Measurements from ENCODE around the gene HIPK4. TPM values are rescaled to one million over a fixed set of nuclear protein-coding genes. Genes with fewer than 3 reads are reported as not detected.
"Not testable (repeated sequence)": the region's sequence is repeated elsewhere in the genome, so short reads cannot be mapped to it uniquely, and the experiment has no call there.

Gene HIPK4
- total RNA-seq, 1 donor from 2014 or later = not detected

DNA sequence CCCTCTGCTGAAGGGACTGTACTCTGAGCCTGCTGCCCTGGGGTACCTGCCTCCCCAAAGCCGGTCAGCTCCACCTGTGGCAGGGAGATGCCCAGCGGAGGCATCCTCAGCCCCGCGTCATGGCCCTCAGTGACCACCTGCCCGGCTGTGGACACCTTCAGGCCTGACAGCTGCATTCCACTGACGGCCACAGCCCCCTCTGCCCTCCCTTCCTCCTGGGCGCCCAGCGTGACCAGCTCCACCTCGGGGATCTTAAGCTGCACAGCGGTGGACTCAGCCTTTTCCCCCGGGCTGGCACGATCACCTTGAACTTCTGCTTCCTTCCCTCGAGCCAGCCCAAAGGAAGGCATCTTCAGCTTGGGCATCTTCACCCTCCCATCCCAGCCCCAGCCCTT lies 4.8 kb upstream of the HIPK4 start:
- DNase-seq (ENCODE audit: low spot score) (no peak), ATAC-seq (no peak)

DNA sequence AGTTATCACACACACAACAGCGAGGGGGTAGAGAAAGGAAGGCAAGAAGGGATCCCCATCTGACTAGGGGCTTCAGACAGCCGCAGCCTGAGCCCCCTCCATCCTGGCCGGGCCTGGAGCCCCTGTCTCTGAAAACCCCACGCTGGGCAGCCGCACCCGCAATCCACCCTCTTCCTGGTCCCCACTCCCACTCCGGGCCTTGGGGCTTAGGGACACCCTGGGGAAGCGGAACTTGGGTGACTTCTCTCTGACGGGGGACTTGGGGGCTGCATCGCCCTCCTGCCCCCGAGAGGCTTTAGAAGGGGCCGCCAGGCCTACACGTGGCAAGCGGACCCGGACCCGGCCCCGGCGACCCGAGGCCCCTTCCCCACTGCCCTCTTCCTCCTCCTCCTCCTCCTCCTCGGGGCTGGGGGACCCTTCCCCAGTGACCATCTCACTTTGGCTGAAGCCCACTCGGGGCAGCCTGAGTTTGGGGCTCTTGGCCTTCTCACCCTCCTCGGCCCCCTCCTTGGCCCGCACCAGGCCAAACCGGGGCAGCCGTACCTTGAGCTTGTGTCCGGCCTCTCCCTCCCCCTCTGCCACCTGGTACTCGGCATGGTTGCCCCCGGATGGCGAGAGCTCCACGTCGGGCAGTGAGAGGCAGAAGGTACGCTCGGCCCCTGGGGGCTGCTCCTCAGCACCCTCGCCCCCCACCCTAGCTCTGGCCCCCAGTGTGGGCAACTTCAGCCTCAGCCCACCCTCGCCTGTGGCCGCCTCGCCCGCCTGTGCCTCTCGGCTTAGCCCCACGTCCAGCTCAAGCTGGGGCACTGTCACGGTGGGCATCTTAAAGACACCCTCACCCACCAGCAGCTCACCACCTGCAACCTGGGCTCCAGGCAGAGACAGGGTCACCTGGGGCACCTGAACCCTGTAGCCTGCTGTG lies 4.2 kb upstream of the HIPK4 start:
- ATAC-seq (no peak), DNase-seq (ENCODE audit: low spot score) (no peak)

DNA sequence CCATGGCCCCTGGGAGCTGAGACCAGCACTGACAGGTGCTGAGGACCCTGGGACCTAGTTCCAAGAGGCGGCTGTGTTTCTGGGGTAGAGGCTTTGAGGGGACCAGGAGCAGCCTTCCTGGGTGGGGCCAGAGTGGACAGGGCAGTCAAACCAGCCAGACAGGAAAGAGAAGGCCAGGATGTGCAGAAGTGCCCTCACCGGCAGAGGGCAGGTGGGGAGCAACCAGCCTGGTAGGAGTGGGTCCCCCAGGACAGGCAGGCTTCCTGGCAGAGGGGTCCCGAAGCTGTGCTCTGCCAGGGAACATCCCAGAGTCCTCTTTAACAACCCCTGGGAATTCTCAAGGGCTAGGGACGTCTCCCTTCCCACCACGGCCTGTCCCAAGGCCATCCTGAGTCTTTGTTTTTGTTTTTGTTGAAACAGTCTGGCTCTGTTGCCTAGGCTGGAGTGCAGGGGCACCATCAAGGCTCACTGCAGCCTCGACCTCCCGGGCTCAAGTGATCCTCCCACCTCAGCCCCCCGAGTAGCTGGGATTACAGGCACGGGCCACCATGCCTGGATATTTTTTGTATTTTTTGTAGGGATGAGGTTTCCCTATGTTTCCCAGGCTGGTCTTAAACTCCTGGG lies 3.0 kb upstream of the HIPK4 start:
- DNase-seq (ENCODE audit: low spot score) = no peak
- peak; percentile 59 for ATAC-seq

DNA sequence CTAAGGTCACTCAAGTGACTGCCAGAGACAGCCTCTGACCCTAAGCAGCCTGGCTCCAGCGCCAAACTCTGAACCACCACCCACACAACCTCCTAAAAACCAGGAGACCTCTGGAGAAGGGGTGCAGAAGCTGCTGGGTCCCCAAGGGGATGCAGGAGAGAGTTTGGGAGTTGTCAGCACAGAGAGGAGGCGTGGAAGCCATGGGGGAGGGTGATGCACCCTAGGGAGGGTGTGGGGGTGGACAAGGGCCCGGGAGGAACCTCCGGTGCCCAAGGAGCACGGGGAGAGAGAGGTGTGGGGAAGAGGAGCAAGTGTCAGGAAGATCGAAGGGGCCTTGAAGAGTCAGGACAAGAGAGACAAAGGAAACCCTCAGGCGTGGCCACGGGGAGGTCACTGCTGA lies 2.1 kb upstream of the HIPK4 start:
- no peak for ATAC-seq
- no peak for DNase-seq (ENCODE audit: low spot score)

DNA sequence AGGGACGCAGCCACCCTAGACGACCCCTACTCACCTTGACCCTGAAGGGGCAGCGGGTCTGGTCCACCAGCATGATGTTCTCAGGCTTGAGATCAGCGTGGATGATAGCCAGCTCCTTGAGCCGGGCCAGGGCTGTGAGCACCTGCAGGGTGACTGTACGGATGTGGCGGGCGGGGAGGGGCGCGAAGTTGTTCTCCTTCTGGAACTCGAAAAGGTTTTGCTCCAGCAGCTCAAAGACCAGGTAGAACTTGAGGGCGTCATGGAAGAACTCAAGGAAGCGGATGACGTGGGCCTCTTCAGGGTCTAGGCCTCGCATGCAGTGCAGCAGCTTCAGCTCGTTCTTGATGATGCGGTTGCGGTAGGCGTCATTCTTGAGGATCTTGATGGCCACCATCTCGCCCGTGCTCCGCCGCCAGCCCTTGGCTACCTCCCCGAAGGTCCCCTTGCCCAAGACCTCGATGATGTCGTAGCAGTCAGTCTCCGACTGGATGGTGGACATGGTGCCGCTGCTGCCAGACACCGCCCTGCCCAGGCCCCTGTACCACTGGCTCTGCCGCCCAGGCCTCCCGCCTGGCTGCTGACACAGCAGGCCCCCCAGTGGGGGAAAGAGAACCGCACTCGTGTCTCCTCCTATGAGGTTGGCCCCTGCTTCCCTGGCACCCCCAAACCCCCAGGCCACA lies 437 bp downstream of the HIPK4 start:
- DNase-seq (ENCODE audit: low spot score) = no peak
- no peak for ATAC-seq

DNA sequence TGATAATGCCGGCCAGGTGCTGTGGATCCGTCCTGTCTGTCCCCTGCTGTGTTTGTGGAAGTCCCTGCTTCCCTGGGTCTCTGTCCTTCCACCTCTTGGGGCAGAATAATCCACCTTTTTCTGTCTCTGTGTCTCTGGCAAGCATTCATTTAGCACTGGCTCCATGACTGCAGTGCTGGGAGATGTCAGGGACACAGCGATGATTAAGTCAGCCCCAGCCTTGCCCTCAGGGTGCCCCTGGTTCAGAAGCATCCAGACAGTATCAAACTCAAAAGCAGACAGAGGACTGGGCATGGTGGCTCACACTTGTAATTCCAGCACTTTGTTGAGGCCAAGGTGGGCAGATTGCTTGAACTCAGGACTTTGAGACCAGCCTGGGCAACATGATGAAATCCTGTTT lies 1.5 kb downstream of the HIPK4 start:
- DNase-seq (ENCODE audit: low spot score) = no peak
- ATAC-seq = no peak

DNA sequence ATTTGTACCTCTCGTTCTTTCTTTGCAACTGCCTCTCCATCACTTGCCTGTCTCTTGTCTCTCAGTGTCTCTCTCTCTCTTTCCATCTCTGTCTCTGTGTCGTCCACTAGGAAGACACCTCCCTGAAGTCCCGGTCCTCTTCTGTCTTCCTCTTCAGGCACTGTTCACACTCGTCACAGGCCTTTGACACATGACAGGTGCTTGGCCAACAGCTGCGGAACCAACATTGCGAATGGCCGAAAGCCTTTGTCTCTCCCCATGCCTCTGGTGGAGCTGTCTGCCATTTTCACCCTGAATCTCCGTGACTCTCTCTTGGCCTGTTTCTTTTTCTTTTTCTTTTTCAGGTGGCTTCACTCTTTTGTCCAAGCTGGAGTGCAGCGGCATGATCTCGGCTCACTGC lies 2.8 kb downstream of the HIPK4 start:
- DNase-seq (ENCODE audit: low spot score) = no peak
- ATAC-seq = no peak

DNA sequence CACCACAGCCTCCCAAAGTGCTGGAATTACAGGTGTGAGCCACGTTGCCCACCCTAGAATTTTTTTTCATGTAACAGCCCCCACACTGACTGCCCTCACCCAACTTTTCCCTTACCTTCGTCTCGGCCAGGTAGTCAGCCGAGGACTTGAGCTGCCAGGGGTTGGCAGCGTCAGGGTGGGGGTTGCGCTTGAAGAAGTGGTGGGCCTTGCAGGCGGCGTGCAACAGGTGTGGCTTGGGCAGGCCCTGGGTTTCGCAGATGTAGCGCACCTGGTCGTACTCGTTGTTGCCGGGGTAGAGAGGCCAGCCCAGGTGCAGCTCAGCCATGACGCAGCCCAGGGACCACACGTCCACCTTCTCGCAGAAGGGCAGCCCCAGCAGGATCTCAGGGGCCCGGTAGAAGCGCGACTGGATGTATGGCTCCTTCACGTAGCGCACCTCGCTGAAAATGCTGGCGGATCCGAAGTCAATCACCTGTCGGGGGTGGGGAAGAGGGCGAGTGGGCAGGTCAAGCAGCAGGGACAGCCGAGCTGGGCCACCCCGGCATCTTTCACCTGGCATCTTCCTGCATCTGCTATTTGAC lies 6.2 kb downstream of the HIPK4 start:
- ATAC-seq (no peak), DNase-seq (ENCODE audit: low spot score) (no peak)

DNA sequence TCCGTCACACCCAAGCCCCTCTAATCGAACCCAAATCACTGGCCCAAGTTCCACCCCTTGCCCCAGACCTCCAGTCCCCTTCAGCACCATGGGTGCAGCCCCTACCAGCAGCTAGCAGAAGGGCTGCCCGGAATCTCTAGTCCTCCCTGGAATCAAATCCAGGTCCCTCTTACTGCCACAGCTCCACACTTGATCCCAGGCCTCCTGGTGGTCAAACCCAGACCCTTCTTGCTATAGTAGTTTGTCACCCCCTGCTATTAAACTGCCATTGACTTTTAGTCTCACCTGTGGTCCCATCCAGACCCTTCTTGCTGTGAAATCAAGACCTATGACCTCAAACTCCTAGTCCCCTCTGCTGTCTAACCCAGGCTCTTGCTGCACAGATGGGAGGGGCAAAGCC lies 8.7 kb downstream of the HIPK4 start:
- DNase-seq (ENCODE audit: low spot score) (no peak), ATAC-seq (no peak)

DNA sequence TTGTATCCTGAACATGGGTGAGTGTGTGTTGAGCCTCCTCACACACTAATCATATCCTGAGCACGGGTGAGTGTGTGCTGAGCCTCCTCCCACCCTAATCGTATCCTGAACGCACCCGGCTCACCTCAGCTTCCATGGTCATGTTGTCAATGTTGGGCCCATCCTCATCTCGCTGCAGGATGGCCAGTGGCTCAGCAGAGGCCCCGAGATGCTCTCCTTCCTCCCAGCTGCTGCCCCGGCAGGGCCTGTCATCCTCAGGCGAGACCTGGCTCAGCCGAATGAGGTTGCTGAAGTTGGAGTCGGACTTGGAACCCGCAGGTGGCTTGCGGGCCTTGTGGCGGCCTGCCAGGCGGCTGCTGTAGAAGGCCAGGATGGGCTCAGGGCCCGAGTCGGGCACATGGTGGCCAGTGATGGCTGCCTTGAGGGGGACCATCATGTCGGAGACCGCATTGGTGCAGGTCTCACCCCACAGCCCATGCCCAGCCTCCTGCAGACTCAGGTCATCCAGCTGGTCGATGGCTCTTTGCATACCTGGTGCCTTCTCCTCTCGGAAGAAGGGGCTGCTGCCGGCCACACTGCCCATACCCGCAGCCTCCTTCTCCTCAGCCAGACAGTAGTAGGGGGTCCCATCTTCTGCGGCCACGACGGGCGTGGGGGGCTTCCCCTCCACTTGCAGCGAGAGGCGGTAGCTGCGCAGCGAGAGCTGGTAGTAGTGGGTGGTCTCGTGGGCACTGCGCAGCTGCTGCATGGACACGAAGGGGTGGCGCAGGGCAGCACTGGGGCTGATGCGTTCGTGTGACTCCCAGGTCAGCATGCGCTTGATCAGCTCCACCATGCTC lies 9.6 kb downstream of the HIPK4 start:
- no peak for DNase-seq (ENCODE audit: low spot score)
- ATAC-seq = no peak

DNA sequence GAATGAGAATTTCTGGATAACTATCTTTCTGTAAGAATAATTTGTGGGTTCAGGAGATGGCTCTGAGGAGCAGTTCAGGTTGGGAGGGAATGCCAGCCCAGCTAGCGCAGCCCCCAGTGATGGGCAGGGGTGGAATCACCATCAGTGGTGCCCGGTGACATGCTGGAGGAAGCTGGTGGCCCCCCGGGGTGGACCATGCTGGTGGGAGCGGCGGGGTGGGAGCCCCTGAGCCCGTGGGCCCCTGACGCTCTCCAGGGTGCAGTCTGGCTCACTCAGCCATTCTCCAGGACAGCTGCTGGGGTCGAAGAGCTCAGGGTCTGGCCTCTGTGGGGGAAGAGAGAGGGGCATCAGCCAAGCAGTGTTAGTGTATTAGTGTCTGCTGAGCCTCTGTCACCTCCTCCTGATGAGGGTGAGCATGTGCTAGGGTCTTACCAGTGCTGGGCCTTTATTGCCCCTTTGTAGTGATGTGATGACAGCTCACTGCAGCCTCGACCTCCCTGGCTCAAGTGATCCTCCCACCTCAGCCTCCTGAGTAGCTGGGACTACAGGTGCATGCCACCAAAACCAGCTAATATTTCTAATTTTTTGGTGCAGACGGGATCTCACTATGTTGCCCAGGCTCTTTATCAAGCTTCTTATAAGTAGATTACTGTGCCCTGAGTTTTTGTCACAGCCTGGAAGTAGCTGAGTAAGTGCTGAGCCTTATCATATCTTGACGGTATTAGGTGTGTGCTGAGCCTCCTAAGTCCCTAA lies 10.4 kb downstream of the HIPK4 start:
- ATAC-seq = no peak
- no peak for DNase-seq (ENCODE audit: low spot score)

DNA sequence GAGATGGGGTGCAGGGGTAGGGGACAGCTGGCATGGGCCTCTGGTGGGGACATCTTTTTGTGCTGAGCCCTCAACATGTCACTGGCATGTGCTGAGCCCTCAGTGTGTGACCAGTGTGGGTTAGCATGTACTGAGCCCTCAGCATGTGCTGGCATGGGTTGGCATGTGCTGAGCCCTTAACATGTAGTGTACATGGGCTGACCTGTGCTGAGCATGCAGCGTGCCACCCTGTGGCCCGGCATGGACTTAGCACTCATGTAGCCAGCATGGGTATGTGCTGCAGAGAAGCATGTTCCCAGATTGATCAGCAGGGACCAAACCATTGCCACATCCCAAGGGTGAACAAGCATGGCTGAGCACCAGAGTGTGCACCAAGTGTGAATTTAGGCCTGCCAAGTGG lies 11.5 kb downstream of the HIPK4 start:
- ATAC-seq (peak; percentile 48), DNase-seq (ENCODE audit: low spot score) (no peak)

DNA sequence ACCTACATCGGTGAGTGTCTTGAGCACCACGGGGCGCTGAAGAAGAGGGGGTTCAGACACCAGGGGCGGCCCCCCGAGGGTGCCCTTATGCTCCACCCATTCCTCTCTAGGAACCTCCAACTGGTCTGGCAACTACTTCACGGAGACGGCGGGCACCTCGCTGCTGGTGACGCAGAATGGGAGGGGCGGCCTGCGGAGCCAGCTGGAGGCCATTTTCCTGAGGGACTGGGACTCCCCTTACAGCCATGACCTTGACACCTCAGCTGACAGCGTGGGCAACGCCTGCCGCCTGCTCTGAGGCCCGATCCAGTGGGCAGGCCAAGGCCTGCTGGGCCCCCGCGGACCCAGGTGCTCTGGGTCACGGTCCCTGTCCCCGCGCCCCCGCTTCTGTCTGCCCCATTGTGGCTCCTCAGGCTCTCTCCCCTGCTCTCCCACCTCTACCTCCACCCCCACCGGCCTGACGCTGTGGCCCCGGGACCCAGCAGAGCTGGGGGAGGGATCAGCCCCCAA lies 12.1 kb downstream of the HIPK4 start:
- DNase-seq (ENCODE audit: low spot score) = no peak
- no peak for ATAC-seq

DNA sequence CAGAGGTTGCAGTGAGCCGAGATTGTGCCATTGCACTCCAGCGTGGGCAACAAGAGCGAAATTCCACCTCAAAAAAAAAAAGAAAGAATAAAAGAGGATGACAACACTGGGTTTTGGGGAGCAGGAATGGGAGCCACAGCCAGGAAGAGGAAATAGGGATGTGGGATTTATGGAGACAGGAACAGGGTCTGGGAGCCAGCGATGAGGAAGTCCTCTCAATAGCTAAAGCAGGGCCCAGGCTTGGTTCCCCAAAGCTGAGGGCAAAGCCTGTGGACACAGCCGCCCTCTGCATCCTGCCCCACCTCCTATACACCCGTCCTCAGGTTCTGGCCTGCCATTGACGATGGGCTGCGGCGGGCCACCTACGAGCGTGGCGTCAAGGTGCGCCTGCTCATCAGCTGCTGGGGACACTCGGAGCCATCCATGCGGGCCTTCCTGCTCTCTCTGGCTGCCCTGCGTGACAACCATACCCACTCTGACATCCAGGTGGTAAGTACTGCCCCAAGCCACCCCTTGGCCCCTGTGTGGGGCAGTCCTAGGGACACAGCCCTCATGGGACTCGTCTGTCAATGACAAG lies 13.6 kb downstream of the HIPK4 start:
- ATAC-seq = no peak
- no peak for DNase-seq (ENCODE audit: low spot score)

DNA sequence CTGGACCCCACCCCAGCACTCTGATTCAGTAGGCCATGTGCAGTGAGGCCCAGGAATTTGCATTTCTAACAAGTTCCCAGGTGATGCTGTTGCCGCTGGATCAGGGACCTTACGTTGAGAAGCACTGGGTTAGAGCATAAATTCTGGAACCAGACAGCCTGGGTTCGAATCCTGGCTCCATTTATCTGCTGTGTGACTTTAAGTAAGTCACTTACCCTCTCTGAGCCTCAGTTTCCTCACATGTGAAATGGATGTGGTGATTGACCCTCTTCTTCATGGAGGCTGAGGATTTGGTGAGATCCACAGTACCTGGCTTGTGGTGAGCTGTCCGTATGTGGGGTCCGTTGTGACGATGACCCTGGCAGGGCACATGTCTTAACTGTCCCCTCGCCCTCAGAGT lies 15.9 kb downstream of the HIPK4 start:
- DNase-seq (ENCODE audit: low spot score) = no peak
- no peak for ATAC-seq

DNA sequence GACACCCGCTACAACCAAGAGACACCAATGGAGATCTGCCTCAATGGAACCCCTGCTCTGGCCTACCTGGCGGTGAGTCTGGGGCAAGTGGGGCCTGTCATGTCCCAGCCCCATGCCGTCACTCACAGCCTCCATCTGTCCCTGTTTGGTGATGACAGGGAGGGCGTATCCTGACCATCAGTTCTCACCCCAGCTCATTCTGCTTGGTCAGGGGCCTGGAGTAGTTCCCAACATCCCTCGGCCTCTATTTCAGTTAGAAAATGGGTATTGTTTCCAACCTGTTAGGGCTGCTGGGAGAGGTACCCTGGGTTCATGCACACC lies 18.2 kb downstream of the HIPK4 start:
- DNase-seq (ENCODE audit: low spot score) (no peak), ATAC-seq (no peak)

DNA sequence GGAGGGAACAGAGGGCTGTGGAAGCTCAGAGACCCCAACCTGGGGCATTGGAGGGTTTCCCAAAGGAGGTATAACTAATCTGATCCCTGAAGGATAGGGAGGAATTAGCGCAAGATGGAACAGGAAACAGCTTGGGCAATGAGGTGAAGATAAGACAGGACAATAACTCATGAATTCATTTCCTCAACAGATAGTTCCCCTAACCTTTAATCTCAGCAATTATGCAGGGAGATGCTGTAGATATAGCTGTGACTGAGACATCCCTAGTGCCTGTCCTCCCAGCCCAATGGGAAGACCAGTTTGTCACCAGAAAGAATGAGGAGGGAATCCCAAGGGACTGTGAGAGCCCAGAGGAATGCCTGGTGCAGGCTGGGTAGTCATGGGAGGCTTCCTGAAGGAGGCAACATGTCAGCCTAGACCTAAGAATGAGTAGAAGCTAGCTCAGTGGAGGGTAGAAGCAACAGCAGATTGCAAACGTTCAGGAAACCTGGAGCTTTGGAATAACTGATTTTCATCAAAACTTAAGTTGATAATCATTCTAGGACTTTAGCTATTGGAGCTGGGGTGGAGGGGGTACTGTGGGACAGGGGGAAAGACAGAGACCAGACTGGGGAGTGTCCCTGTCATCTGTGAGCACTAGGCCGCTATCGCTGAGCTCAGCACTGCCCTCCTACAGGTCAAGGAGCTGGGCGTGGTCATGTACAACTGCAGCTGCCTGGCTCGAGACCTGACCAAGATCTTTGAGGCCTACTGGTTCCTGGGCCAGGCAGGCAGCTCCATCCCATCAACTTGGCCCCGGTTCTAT lies 18.8 kb downstream of the HIPK4 start:
- DNase-seq (ENCODE audit: low spot score) = no peak
- ATAC-seq = no peak

DNA sequence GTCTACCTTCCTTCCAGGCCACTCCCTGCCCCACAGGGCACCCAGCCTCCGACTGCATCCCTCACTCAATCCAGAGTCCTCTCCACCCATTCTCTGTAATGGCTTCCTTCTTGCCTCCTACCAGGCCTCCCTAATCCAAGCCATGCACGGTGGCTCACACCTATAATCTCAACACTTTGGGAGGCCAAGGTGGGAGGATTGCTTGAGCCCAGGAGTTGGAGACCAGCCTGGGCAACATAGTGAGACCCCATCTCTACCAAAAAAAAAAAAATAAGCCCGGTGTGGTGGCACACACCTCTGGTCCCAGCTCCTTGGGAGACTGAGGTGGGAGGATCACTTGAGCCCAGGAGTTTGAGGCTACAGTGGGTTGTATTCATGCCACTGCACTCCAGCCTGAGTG lies 19.7 kb downstream of the HIPK4 start:
- DNase-seq (ENCODE audit: low spot score); ATAC-seq: not testable (repeated sequence)

DNA sequence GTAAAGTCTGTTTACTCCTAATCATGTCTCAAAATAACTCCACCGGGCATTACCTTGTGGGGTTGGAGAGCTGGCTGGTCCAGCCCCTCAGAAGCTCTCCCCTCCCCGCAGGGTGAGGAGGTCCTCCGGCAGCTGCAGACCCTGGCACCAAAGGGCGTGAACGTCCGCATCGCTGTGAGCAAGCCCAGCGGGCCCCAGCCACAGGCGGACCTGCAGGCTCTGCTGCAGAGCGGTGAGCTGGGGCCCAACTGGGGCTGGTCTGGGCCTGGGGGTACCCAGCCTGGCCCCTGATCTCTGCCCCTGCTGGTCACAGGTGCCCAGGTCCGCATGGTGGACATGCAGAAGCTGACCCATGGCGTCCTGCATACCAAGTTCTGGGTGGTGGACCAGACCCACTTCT lies 20.2 kb downstream of the HIPK4 start:
- DNase-seq (ENCODE audit: low spot score) = no peak
- ATAC-seq = no peak
